HK-2 (cell line): ENCODE results near the gene TUBA1C.
"Not testable (repeated sequence)": the region's sequence is repeated elsewhere in the genome, so short reads cannot be mapped to it uniquely, and the experiment has no call there.

Experiments used
- DNase-seq: peaks from one replicate; pipeline ENCODE4 v3.0.0-alpha.2; 2018; ENCODE audit not compliant: unreplicated experiment

The TUBA1C gene

GRCh38 chr12:49255857-49256637 is 8.8 kb upstream of the TUBA1C start:
- DNase-seq: no peak

- DNase-seq: not testable (repeated sequence)
Observed at GRCh38 chr12:49257508-49258184, 7.2 kb upstream of the TUBA1C start.

GRCh38 chr12:49259452-49259851 is 5.4 kb upstream of the TUBA1C start:
- no peak for DNase-seq

- no peak for DNase-seq
Observed at GRCh38 chr12:49260166-49260565, 4.7 kb upstream of the TUBA1C start.

GRCh38 chr12:49260571-49261363 is 4.1 kb upstream of the TUBA1C start:
- DNase-seq: no peak

- no peak for DNase-seq
Observed at GRCh38 chr12:49261721-49262120, 3.2 kb upstream of the TUBA1C start.

GRCh38 chr12:49263400-49263763 is 1.5 kb upstream of the TUBA1C start:
- DNase-seq: no peak

- DNase-seq: no peak
Observed at GRCh38 chr12:49264466-49264872, 413 bp upstream of the TUBA1C start.

- DNase-seq: peak; percentile 39
Observed at GRCh38 chr12:49269191-49269590, 4.3 kb downstream of the TUBA1C start.

GRCh38 chr12:49272790-49273725 is 8.2 kb downstream of the TUBA1C start:
- DNase-seq: no peak

- DNase-seq: peak; percentile 45
Observed at GRCh38 chr12:49273726-49274395, 9.0 kb downstream of the TUBA1C start.

- DNase-seq: peak; percentile 37
Observed at GRCh38 chr12:49274396-49275069, 9.7 kb downstream of the TUBA1C start.

- no peak for DNase-seq
Observed at GRCh38 chr12:49276304-49277290, 11.7 kb downstream of the TUBA1C start.

- no peak for DNase-seq
Observed at GRCh38 chr12:49277466-49277865, 12.6 kb downstream of the TUBA1C start.

GRCh38 chr12:49279706-49280159 is 14.9 kb downstream of the TUBA1C start:
- DNase-seq: no peak

GRCh38 chr12:49280545-49280944 is 15.7 kb downstream of the TUBA1C start:
- DNase-seq: not testable (repeated sequence)

- no peak for DNase-seq
Observed at GRCh38 chr12:49282302-49282701, 17.4 kb downstream of the TUBA1C start.

GRCh38 chr12:49282740-49283375 is 18.0 kb downstream of the TUBA1C start:
- DNase-seq: not testable (repeated sequence)
